Mammary epithelial cell (primary cell): ENCODE data around the gene CHSY1.

Source experiments
- CTCF ChIP-seq, 2 donors: IDR thresholded peaks in 1 of 2; conservative IDR thresholded peaks in 1 of 2; 2 replicates each; pipeline ENCODE4 v1.5.1; 2011 to 2012; ENCODE audit warnings: inconsistent platforms in 2 of 2, low read length in 2 of 2, mild to moderate bottlenecking in 2 of 2, control low read depth in 1 of 2, low read depth in 1 of 2; ENCODE audit not compliant: insufficient read depth in 1 of 2; ENCODE audit errors: extremely low read depth in 1 of 2
- EZH2 ChIP-seq: IDR thresholded peaks from 2 replicates; pipeline ENCODE4 v1.6.1; 2012; ENCODE audit warnings: low read length, inconsistent platforms, borderline replicate concordance

- TF ChIP-seq CTCF (conservative IDR thresholded peaks at IDR 0.05 in 1 of 2, IDR thresholded peaks at IDR 0.05 in 1 of 2; ENCODE audit: extremely low read depth in 1 of 2, insufficient read depth in 1 of 2, low read depth in 1 of 2, low read length in 2 of 2) (no peak), EZH2 (no peak)
Observed at GRCh38 chr15:101216100-101216499, 35.7 kb downstream of the CHSY1 start.
